Measurements from ENCODE around the gene SLC37A2. TPM values are rescaled to one million over a fixed set of nuclear protein-coding genes. Genes with fewer than 3 reads are reported as not detected.

SLC37A2 gene
- total RNA-seq, 1 experiment from 2014 or later = 0.23 TPM

DNA sequence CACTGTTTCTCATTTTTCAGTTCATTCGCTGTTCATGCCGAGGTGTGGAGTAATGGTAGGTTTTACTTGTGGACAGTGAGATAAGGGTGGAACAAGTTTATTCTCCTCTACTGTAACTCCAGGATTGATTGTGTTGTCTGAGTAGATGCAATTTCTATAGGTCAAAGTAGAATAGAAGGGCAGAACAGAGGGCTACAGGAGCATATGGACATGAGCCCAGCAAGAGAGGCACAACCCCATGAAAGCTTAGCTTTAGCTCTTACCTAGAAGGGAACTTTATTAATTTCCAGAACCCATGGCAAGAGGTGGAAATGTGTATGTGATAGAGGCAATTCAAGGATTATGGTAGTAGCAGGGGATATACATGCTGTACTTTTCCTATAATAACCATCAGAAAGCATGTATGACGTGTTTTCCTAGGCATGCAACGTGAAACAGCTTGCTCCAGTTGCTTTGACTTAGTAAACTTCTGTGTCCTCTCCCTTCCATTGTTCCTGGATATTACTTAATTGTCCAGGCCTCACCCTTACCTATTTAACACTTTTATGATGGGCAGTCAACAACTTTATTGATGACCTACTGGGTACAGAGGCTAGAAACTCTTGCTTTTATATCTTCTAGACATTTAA, 13.8 kb upstream of the SLC37A2 start:
- no peak for TF ChIP-seq POLR2AphosphoS5 (IDR thresholded peaks at IDR 0.05; ENCODE audit: low read depth, low read length)
- TF ChIP-seq, protein P1, sequence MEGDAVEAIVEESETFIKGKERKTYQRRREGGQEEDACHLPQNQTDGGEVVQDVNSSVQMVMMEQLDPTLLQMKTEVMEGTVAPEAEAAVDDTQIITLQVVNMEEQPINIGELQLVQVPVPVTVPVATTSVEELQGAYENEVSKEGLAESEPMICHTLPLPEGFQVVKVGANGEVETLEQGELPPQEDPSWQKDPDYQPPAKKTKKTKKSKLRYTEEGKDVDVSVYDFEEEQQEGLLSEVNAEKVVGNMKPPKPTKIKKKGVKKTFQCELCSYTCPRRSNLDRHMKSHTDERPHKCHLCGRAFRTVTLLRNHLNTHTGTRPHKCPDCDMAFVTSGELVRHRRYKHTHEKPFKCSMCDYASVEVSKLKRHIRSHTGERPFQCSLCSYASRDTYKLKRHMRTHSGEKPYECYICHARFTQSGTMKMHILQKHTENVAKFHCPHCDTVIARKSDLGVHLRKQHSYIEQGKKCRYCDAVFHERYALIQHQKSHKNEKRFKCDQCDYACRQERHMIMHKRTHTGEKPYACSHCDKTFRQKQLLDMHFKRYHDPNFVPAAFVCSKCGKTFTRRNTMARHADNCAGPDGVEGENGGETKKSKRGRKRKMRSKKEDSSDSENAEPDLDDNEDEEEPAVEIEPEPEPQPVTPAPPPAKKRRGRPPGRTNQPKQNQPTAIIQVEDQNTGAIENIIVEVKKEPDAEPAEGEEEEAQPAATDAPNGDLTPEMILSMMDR (IDR thresholded peaks at IDR 0.05) = no peak
- no peak for TF ChIP-seq SIN3A (IDR thresholded peaks at IDR 0.05; ENCODE audit: borderline replicate concordance, insufficient read depth, low read depth, low read length)
- DNase-seq (ENCODE audit: low read depth, low spot score) = no peak
- H3K27me3 ChIP-seq (ENCODE audit: control insufficient read depth, insufficient read depth, low read length) = no peaks in the 10 kb centered on the region
- no peaks in the 10 kb centered on the region for H3K4me1 ChIP-seq (ENCODE audit: control insufficient read depth, insufficient read depth, low read length)
- no peak for ATAC-seq
- no peaks in the 10 kb centered on the region for H3K9me3 ChIP-seq (ENCODE audit: control insufficient read depth, insufficient read depth, low read depth, low read length)
- intact Hi-C loops (cut with micrococcal nuclease; ENCODE audit: unreplicated experiment) = no loop called here
- H3K4me3 ChIP-seq (ENCODE audit: low read depth in 2 of 2, low read length in 2 of 2) = no peak overlapping the region
- H3K27ac ChIP-seq (ENCODE audit: low read length) = no peak overlapping the region
- ChIA-PET POLR2A (no interaction called here), CTCF (interaction anchor here (0.6 kb wide), 1 partner anchor 1170 kb away, joined by 10 read pairs; no protein-coding TSS in a partner anchor)
- in situ Hi-C loops (cut with HindIII; ENCODE audit: low pct_unique_long_range_greater_than_20kb, low sequenced_read_pairs) = no loop called here
- no TSS peak for BruUV-seq (replicated peaks)
- no peaks in the 10 kb centered on the region for H3K36me3 ChIP-seq (ENCODE audit: control insufficient read depth, insufficient read depth, low read length)

GRCh38 chr11:125052047-125052446, 11.1 kb upstream of the SLC37A2 start:
- ATAC-seq (no peak), DNase-seq (ENCODE audit: low read depth, low spot score) (no peak)
- no peak overlapping the region for H3K4me3 ChIP-seq (ENCODE audit: low read depth in 2 of 2, low read length in 2 of 2)
- CTCF ChIA-PET = no interaction called here
- H3K27me3 ChIP-seq (ENCODE audit: control insufficient read depth, insufficient read depth, low read length) = no peaks in the 10 kb centered on the region
- POLR2A ChIA-PET = no interaction called here
- TF ChIP-seq TCF7L2 (IDR thresholded peaks at IDR 0.05; ENCODE audit: low read depth, low read length) (no peak), REST (IDR thresholded peaks at IDR 0.05; ENCODE audit: insufficient read depth in 1 of 2, low read depth in 2 of 2, low read length in 1 of 2) (no peak)
- H3K4me1 ChIP-seq (ENCODE audit: control insufficient read depth, insufficient read depth, low read length) = no peaks in the 10 kb centered on the region
- H3K36me3 ChIP-seq (ENCODE audit: control insufficient read depth, insufficient read depth, low read length) = no peaks in the 10 kb centered on the region
- in situ Hi-C loops (cut with HindIII; ENCODE audit: low pct_unique_long_range_greater_than_20kb, low sequenced_read_pairs) = no loop called here
- intact Hi-C loops (cut with micrococcal nuclease; ENCODE audit: unreplicated experiment) = no loop called here
- BruUV-seq (replicated peaks) = no TSS peak
- no peak overlapping the region for H3K27ac ChIP-seq (ENCODE audit: low read length)
- H3K9me3 ChIP-seq (ENCODE audit: control insufficient read depth, insufficient read depth, low read depth, low read length) = no peaks in the 10 kb centered on the region

GRCh38 chr11:125053167-125053566, 9.9 kb upstream of the SLC37A2 start:
- Histone ChIP-seq H3K27me3 (ENCODE audit: control insufficient read depth, insufficient read depth, low read length) (peaks cover under 1% of the 10 kb centered on the region; the same call in 1 of the 2 replicates), H3K9me3 (ENCODE audit: control insufficient read depth, insufficient read depth, low read depth, low read length) (no peaks in the 10 kb centered on the region), H3K4me3 (ENCODE audit: low read depth in 2 of 2, low read length in 2 of 2) (no peak overlapping the region), H3K4me1 (ENCODE audit: control insufficient read depth, insufficient read depth, low read length) (no peaks in the 10 kb centered on the region), H3K27ac (ENCODE audit: low read length) (no peak overlapping the region), H3K36me3 (ENCODE audit: control insufficient read depth, insufficient read depth, low read length) (no peaks in the 10 kb centered on the region)
- no TSS peak for BruUV-seq (replicated peaks)
- TF ChIP-seq REST (IDR thresholded peaks at IDR 0.05; ENCODE audit: insufficient read depth in 1 of 2, low read depth in 2 of 2, low read length in 1 of 2) (no peak), POLR2AphosphoS5 (IDR thresholded peaks at IDR 0.05; ENCODE audit: low read depth, low read length) (no peak), SIN3A (IDR thresholded peaks at IDR 0.05; ENCODE audit: borderline replicate concordance, insufficient read depth, low read depth, low read length) (no peak), TCF7L2 (IDR thresholded peaks at IDR 0.05; ENCODE audit: low read depth, low read length) (no peak)
- TF ChIP-seq, protein P1 (IDR thresholded peaks at IDR 0.05) = no peak
- ChIA-PET CTCF (no interaction called here), POLR2A (no interaction called here)
- no peak for DNase-seq (ENCODE audit: low read depth, low spot score)
- intact Hi-C loops (cut with micrococcal nuclease; ENCODE audit: unreplicated experiment) = no loop called here
- no peak for ATAC-seq
- in situ Hi-C loops (cut with HindIII; ENCODE audit: low pct_unique_long_range_greater_than_20kb, low sequenced_read_pairs) = no loop called here

All from Panc1 (cell line).